Amniotic epithelial cell (primary cell): ENCODE results near the gene FBXW11.
A peak's percentile ranks its signal among the peaks of the same experiment; 100 is the strongest.

Source experiments
- DNase-seq: peaks from one replicate; pipeline ENCODE4 v3.0.0-alpha.2; 2010; ENCODE audit warnings: low read depth

FBXW11 gene

GRCh38 chr5:171840711-171841522, 165.5 kb downstream of the FBXW11 start:
- no peak for DNase-seq

DNA sequence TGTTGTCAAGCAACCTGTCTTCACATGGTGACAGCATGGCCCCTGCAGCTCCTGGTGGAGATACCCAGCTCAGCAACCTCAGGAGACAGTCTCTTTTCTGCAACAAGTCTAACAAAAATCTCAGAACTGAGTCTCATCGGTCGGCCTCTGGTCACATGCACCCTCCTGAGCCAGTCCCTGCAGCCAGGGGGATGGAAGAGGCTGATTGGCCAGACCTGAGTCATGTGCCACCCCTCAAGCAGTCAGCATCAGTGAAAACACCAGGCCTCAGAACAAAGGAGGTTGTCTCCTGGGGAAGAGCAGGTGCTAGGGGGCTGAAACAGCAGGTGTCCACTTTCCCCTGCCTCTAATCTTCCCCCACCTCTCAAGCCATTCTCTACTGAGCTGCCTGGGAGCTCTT, 166.4 kb downstream of the FBXW11 start:
- DNase-seq, result no peak

DNA sequence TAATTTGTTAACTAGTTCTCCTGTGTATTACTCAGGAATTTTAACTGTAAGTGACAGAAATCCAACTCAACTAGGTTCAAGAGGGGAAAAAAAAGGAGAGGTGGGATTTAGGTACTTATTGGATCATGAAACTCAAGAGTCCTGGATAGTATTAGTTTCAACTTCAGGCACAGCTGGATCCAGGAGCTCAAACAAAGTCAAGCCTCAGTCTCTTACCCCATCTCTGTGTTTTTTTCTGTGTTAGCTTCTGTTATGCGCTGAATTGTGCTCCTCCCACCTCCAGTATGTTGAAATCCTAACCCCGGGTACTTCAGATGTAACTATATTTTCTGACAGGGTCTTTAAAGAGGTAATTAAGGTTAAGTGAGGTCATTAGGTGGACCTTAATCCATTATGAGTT, 167.3 kb downstream of the FBXW11 start:
- DNase-seq, result no peak

DNA sequence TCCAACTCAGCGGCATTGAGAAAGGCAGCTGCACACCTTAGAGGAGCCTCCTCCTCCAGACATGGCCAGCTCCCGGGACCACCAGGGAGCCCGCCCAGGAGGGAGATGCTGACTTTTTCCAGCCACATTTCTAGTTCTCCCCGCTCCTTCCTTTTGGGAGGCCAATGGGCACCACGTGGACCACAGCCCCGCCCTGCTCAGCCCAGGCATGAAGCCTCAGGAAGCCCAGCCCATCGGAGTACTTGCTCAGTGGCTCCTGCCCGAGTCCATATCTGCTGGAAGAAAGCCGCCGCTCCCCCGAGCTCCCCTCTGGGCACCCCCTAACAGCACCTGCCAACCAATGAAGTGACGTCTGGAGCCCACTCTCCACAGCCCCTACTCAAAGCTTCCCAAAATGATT, 168.4 kb downstream of the FBXW11 start:
- DNase-seq, result no peak

DNA sequence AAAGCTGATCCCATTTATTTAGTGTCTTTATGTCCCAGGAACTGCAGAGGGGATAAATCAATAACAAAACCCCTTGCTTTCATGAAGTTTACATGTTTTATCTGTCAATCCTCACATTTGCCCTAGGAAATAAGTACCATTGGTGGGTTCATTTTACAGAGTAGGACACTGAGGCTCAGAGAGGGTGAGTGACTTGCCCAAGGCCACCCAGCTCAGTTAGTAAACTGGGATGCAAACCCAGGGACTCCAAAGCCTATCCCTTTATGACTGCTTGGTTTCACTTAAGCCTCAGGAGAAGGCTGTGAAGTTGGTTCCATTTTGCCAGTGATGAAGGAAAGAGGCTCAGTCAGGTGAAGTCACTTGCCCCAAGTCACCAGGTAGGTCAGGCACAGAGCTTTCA, 168.9 kb downstream of the FBXW11 start:
- no peak for DNase-seq

GRCh38 chr5:171835066-171835465, 171.4 kb downstream of the FBXW11 start:
- DNase-seq, result no peak

GRCh38 chr5:171834461-171834860, 172.0 kb downstream of the FBXW11 start:
- DNase-seq, result no peak

- DNase-seq, result no peak
These were observed 173.7 kb downstream of the FBXW11 start for GRCh38 chr5:171832775-171833174.

DNA sequence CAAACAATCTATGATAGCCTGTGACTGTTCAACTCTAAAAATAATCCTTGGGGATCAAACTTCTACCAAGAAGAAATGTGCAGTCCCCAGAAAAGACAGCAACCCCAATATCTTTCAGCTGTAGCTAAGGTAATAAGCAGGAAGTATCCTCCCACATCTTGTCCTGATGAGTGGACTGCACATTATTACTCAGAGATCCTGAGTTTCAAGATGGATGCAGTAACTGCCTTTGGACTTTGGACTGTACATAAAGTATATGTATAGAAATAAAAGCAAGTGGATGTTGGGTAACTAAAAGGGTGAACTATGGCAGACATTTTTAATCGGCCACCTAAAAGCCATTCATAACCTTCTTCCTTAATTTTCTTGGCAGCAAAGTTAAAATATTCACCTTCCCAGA, 175.8 kb downstream of the FBXW11 start:
- no peak for DNase-seq

GRCh38 chr5:171827162-171827561, 179.3 kb downstream of the FBXW11 start:
- no peak for DNase-seq

GRCh38 chr5:171826132-171826531, 180.3 kb downstream of the FBXW11 start:
- no peak for DNase-seq

- DNase-seq, result no peak
These were observed 181.4 kb downstream of the FBXW11 start for GRCh38 chr5:171825051-171825450.

GRCh38 chr5:171823269-171823668, 183.2 kb downstream of the FBXW11 start:
- no peak for DNase-seq

GRCh38 chr5:171821286-171821685, 185.2 kb downstream of the FBXW11 start:
- DNase-seq, result no peak

DNA sequence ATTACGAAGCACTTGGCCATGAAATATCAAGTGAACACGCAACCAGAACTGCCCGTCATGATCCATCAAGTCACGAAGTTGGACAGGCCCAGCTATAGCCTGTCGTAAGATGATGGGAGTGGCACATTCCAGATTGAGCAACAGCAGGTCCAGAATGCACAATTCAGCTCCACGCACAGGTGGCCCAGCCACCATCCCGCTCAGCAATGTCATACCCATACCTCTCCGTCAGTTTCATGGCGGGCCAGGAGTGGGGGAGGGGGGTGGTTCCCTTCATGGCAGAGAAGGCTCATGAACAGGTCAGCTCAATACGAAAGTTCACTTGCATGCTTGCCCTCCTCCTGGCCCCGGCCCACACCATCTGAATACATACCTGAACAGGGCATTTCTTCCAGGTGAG, 185.9 kb downstream of the FBXW11 start:
- no peak for DNase-seq

GRCh38 chr5:171816666-171817065, 189.8 kb downstream of the FBXW11 start:
- DNase-seq, result no peak

- DNase-seq, result peak; percentile 6
These were observed 192.5 kb downstream of the FBXW11 start for GRCh38 chr5:171813813-171814490.

DNA sequence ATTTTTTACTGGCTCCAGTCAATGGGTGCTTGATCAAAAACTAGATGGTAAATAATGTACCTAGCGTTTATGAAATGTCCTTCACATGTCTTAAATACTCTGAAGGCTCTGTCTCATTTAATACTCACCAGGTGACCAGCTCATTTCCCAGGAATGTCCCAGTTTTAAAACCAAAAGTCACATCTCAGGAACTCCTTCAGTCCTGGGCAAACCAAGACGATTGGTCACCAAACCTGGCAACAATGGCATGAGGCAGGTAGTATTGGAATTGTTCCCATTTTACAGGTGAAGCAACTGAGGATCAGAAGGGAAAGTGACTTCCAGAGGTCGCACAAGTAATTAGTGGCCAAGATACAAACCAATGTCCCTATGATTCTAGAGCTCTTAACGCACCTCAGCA, 193.2 kb downstream of the FBXW11 start:
- DNase-seq, result no peak
